Activated CD4-positive, alpha-beta memory T cell treated with anti-CD3 and anti-CD28 coated beads, Interleukin-2, amount 10 ng/mL, durations not matched to agents 7 days and 5 days (primary cell): ENCODE measurements around the gene COPS3. TPM values are rescaled to one million over a fixed set of nuclear protein-coding genes. Genes with fewer than 3 reads are reported as not detected.
A peak's percentile ranks its signal among the peaks of the same experiment; 100 is the strongest.

Source experiments
- CTCF ChIA-PET: fragments of 350-600 bp; sonication (Branson Sonifier 250); formaldehyde crosslinking; loops from one replicate; lab custom pipeline; 2021; ENCODE audit warnings: antibody characterized with exemption, inconsistent platforms; lab: Charles Lee
- POLR2A ChIA-PET: fragments of 350-600 bp; sonication (Branson Sonifier 250); formaldehyde crosslinking; loops from one replicate; lab custom pipeline; 2021; ENCODE audit warnings: antibody characterized with exemption; lab: Charles Lee
- DNase-seq: peaks from one replicate; pipeline ENCODE4 v3.0.0-alpha.2; 2020
- H3K27ac Mint-ChIP-seq: one replicate; pipeline ENCODE4 v1.8.0; 2021; ENCODE audit warnings: mild to moderate bottlenecking, mixed read lengths
- H3K27me3 Mint-ChIP-seq: one replicate; pipeline ENCODE4 v1.8.0; 2021; ENCODE audit warnings: mixed read lengths
- H3K36me3 Mint-ChIP-seq: one replicate; pipeline ENCODE4 v1.8.0; 2021; ENCODE audit warnings: low read depth, mixed read lengths
- H3K4me1 Mint-ChIP-seq: one replicate; pipeline ENCODE4 v1.8.0; 2021; ENCODE audit warnings: mixed read lengths
- H3K4me3 Mint-ChIP-seq: one replicate; pipeline ENCODE4 v1.8.0; 2021; ENCODE audit warnings: mild to moderate bottlenecking, mixed read lengths
- H3K9me3 Mint-ChIP-seq: one replicate; pipeline ENCODE4 v1.8.0; 2021; ENCODE audit warnings: mixed read lengths
- total RNA-seq, 2 experiments: library from RNA; stranded (reverse); gene quantifications; one replicate each; pipeline ENCODE4 v1.2.3, GENCODE V29; 2021

The COPS3 gene
- total RNA-seq, 2 experiments from 2014 or later = 99.9 to 109 TPM

DNA sequence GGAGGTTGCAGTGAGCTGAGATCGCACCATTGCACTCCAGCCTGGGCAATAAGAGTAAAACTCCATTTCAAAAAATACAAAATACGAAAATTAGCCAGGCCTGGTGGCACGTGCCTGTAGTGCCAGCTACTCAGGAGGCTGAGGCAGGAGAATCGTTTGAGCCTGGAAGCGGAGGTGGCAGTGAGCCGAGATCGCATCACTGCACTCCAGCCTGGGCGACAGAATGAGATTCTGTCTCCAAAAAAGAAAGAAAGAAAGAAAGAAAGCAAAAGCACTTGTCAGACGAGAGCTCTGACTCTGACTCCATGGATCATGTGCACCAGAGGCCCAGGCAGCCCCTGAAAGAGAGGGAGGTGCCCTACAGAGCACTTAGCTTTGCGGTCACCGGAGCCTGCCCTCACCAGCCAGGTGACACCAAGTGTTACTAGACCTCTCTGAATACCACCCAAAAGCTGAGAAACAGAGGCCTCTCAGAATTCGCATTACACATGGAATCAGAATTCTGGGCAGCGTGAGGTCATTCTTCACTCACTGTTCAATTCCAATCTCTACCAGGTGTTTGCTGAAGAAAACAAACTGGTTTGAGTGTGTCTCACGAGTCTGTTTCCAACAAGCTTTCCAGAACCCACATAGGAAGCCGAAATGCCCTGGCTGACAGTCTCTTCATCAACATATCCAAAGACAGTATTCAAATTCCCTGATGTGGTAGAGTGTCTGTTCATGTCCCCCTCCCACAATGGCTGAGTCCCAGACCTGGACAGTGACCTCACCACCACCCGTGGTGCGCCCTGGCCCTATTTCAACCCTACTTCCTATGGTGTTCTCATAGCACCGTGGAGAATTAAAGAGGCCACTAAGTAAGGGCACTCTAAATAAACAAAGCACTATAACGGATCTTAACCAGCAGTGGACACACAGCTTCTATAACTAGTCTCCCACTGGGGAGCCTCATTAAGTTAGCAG is 45.6 kb downstream of the COPS3 start:
- POLR2A ChIA-PET = interaction anchor here (0.9 to 4.3 kb wide), 13 partner anchors 9 to 115 kb away, joined by 3 to 26 read pairs (median 4); partner anchors contain the start of genes COPS3 and PLD6
- peaks cover 37% of the 10 kb centered on the region for H3K4me1 Mint-ChIP-seq
- H3K27ac Mint-ChIP-seq = peak overlapping the region; percentile 91

DNA sequence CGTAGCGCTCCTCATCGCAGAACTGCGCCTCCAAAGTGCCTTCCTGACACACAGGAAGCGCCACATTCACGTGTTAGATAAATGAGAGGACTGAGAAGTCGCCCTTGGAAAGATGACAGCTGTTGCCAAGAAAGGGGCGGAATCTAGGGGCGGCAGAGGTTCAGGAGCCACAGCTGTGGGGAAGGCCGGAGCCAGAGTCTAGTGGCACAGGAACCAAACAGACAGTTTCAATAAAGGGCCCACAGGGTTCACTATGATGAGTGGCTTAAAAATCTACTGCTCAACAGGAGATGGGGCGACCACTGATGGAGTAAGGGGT is 48.8 kb downstream of the COPS3 start:
- no peaks in the 10 kb centered on the region for H3K9me3 Mint-ChIP-seq

More for the DNA sequence above, 45.6 kb downstream of the COPS3 start:
- CTCF ChIA-PET = interaction anchor here (0.7 to 2.1 kb wide), 2 partner anchors 70 to 93 kb away, joined by 4 to 9 read pairs; no protein-coding TSS in a partner anchor
- peaks cover 21% of the 10 kb centered on the region for H3K36me3 Mint-ChIP-seq
- H3K9me3 Mint-ChIP-seq = no peaks in the 10 kb centered on the region
- DNase-seq = no peak
- H3K27me3 Mint-ChIP-seq = no peaks in the 10 kb centered on the region
- peak overlapping the region; percentile 96 for H3K4me3 Mint-ChIP-seq

DNA sequence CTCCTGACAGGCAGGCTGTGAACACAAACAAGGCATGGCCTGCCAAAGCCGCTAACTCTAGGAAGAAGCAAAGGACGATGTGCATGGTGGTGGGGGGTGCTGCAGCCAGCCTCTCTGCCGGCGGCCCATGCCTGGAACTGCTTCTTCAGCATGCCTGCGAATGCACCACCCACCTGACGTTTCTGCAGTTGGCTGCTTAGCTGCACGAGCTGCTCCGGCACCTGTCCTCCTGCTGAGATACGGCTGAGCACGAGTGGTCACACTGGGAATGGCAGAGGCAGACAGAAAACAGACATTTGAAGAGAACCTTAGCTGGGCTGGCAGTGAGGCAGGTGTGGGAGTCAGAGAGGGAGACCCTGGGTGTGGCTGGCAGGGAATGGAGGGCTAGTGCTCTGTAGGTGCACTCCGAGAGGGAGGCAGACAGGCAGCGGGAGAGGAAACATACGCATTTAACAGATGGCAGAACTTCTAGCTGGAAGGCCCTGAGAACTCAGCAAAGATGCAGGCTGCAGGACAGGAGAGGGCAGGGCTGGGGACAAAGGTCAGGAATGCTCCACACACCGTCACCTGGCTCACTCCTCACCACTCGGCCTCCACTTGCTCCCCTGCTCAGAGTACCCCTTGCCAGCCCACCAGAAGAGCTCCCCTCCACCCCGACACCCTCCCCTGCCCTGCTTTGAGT is 49.3 kb downstream of the COPS3 start:
- Mint-ChIP-seq H3K9me3 (no peaks in the 10 kb centered on the region), H3K4me3 (no peak overlapping the region), H3K27ac (no peak overlapping the region), H3K4me1 (peaks cover 16% of the 10 kb centered on the region), H3K36me3 (peaks cover 44% of the 10 kb centered on the region), H3K27me3 (no peaks in the 10 kb centered on the region)
- DNase-seq = no peak
- ChIA-PET CTCF (interaction anchor here (1.7 kb wide), 1 partner anchor 90 kb away, joined by 6 read pairs; no protein-coding TSS in a partner anchor), POLR2A (no interaction called here)

More for the DNA sequence above, 48.8 kb downstream of the COPS3 start:
- H3K27me3 Mint-ChIP-seq = no peaks in the 10 kb centered on the region
- ChIA-PET CTCF (interaction anchor here (1.7 kb wide), 1 partner anchor 90 kb away, joined by 6 read pairs; no protein-coding TSS in a partner anchor), POLR2A (no interaction called here)
- no peak for DNase-seq
- H3K4me1 Mint-ChIP-seq = peaks cover 16% of the 10 kb centered on the region
- H3K36me3 Mint-ChIP-seq = peaks cover 43% of the 10 kb centered on the region
- no peak overlapping the region for H3K27ac Mint-ChIP-seq
- H3K4me3 Mint-ChIP-seq = no peak overlapping the region

DNA sequence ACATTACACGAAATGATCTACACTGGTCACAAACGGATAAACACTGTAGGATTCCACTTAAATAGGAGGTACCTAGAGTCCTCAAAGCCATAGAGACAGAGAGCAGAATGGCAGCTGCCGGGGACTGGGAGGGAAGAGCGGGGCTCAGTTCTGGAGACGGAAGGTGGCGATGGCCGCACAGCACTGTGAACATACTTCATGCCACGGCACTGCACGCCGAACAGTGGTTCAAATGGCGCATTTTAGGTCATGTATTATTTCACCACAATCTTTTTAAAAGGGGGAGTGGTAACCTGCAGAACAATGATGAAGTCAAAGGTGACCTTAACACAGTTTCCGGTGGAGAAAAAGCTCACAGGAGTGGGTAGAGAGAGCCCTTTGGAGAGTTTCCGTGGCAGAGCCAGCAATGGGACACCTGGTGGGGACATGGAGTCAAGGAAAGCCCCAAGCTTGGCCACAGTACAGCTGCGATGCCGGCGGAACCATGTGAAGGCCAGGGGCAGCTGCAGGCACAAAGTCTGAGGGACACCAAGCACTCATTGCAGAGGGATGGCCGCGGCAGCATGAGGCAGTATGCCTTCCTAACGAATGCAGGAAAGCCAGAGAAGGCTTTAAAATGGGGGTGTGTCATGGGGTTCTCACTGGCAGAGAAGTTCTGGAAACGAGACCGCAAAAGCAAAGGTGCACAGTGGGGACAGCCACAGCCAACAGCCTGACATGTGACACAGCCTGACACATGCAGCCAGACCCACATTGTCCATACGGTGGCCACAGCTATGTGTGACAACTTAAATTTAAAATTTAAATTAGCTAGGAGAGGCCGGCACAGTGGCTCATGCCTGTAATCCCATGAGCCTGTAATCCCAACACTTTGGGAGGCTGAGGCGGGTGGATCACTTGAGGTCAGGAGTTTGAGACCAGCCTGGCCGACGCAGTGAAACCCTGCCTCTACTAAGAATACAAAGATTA is 51.3 kb downstream of the COPS3 start:
- no peak for DNase-seq
- Mint-ChIP-seq H3K27ac (no peak overlapping the region), H3K4me1 (no peaks in the 10 kb centered on the region), H3K36me3 (peaks cover 53% of the 10 kb centered on the region), H3K4me3 (no peak overlapping the region), H3K9me3 (no peaks in the 10 kb centered on the region), H3K27me3 (no peaks in the 10 kb centered on the region)
- ChIA-PET POLR2A (no interaction called here), CTCF (no interaction called here)

DNA sequence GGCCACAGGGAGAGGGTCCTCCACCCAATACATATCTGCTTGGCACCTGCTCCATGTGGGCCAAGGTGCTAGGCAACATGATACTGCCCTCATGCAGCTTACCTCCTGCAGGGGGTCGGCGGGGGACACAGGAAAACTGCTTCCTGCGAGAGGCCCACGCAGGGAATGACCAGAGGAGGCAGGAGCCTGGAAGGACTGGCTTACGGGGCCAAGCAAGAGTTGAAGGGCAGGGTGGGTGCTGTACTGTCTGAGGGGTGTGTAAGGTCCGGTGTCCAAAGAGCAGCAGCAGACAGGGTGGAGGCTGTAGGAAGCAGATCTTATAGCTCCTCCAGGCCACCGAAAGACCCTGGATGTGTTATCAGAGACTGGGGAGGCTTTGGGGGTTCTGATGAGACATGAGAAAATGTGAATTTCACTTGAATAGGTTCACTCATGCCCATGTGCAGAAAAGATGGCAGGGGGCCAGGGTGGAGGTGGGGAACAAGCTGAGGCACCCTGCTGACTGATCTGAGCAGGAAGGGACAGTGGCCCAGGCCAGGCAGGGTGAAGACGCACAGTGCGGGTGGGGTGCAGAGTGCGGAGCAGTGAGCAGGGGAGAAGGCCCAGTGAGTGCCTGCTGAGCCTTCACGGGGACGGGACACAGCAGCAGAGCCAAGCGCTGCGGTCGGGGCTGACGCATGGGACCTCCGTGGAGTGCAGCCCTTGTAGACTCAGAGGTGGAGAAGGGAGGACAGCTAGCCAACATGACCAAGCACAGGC is 52.3 kb downstream of the COPS3 start:
- Mint-ChIP-seq H3K4me3 (no peak overlapping the region), H3K4me1 (no peaks in the 10 kb centered on the region), H3K9me3 (no peaks in the 10 kb centered on the region), H3K27ac (no peak overlapping the region), H3K36me3 (peaks cover 61% of the 10 kb centered on the region), H3K27me3 (no peaks in the 10 kb centered on the region)
- CTCF ChIA-PET = no interaction called here
- POLR2A ChIA-PET = no interaction called here
- no peak for DNase-seq

DNA sequence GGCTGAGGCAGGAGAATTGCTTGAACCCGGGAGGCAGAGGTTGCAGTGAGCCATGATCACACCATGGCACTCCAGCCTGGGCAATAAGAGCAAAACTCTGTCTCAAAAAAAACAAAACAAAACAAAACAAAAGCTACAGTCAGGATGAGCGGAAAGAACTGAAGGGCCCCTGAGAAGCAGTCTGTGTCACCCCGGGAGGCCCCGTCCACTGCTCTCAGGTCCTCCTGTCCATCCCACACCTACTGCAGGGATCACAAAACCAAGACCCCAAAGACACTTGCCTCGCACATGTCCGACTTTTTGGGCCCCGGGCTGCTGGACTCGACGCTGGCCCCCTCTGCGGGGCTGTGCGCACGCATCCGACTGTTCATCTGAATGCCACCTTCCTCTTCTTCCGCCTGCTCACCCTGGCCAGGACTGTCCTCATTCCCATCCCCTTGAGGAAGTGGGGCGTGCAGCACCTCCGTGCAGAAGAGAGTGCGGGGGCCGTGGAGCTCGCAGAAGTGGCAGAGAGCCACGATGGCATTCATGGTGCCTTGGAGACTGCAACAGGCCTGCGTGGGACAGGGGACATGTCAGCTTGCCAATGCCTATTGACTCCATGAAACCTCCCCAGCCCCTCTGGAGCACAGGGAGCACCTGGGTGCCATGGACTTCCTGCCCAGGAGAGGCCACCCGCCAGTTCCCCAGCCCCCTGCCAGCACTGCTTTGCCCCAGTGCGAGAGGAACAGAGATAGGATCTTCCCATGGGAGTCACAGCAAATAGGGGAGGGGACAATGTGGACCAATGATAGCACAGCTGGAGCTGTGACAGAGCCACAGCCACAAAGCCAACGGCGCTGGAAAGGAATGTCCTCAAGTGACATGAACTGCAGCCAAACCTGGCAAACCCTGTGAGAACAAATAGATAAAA is 53.2 kb downstream of the COPS3 start:
- Mint-ChIP-seq H3K27me3 (no peaks in the 10 kb centered on the region), H3K4me1 (no peaks in the 10 kb centered on the region), H3K4me3 (no peak overlapping the region), H3K9me3 (no peaks in the 10 kb centered on the region), H3K36me3 (peaks cover 67% of the 10 kb centered on the region), H3K27ac (no peak overlapping the region)
- ChIA-PET CTCF (no interaction called here), POLR2A (no interaction called here)
- DNase-seq = no peak

DNA sequence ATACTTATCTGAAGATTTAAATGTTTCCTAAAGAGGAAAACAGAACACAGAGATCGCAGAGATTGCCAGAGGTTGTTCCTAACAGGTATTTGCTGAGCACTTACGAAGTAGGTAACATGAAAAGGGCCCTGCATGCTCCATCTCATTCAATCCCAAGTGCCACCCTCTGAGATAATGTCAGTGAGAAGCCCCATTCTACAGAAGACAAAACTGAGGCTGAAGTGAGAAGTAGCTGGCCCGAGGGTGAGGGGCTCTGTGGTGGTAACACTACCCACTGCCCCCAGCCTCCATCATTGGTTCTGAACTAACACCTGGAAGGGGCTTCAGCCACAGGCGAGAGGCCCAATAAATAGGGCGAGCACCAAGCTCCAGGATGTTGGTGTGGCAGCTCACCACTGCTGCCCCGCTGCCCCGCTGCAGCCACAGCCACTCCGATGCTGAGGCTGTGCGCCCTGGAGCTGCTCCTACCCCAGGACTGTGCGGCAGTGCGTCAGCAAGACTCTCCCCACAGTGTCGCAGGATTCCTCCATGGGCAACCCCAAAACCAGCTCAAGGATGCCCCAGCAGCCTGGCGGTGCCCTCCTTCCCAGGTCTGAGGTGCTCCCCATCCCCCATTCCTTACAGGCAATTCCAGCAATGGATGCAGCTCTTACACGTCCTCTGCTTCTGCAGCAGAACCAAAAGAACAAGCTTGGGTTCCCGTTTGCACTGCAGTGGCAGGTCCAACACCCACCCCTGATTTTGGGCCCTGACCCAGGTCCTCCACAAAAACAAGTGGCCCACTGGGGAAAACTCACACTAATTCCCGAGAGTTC is 54.4 kb downstream of the COPS3 start:
- peaks cover 70% of the 10 kb centered on the region for H3K36me3 Mint-ChIP-seq
- POLR2A ChIA-PET = interaction anchor here (1.2 to 1.3 kb wide), 2 partner anchors 10 to 20 kb away, joined by 4 read pairs; partner anchors contain the start of genes FLCN and PLD6

DNA sequence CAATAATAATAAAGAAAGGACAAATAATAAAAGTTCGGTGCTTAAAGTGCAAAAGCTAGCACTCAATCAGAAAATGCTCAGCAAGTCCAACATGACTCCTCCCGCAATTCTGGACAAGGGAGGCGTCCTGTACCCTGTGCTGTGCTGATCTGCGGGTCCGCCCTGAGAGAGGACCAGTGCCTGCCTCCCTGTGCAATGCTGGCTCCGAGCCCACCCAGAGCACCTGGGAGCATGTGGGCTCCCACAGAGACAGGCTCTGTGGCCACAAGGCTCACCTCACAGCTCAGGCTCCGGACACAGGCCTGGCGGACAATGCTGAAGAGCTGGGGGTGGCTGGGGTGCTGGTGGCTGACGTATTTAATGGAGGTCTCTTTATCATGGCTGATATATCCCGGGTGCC is 55.1 kb downstream of the COPS3 start:
- Mint-ChIP-seq H3K27me3 (no peaks in the 10 kb centered on the region), H3K4me1 (no peaks in the 10 kb centered on the region), H3K9me3 (no peaks in the 10 kb centered on the region), H3K36me3 (peaks cover 71% of the 10 kb centered on the region), H3K27ac (no peak overlapping the region), H3K4me3 (no peak overlapping the region)
- CTCF ChIA-PET = interaction anchor here (1.0 kb wide), 1 partner anchor 84 kb away, joined by 3 read pairs; no protein-coding TSS in a partner anchor
- POLR2A ChIA-PET = interaction anchor here (1.2 kb wide), 1 partner anchor 20 kb away, joined by 4 read pairs; the partner anchor contains the start of gene PLD6
- no peak for DNase-seq

More for the DNA sequence above, 54.4 kb downstream of the COPS3 start:
- H3K4me1 Mint-ChIP-seq = no peaks in the 10 kb centered on the region
- H3K27ac Mint-ChIP-seq = no peak overlapping the region
- no peaks in the 10 kb centered on the region for H3K27me3 Mint-ChIP-seq
- no peak overlapping the region for H3K4me3 Mint-ChIP-seq
- no peak for DNase-seq
- H3K9me3 Mint-ChIP-seq = no peaks in the 10 kb centered on the region
- CTCF ChIA-PET = interaction anchor here (1.0 kb wide), 1 partner anchor 85 kb away, joined by 3 read pairs; no protein-coding TSS in a partner anchor

DNA sequence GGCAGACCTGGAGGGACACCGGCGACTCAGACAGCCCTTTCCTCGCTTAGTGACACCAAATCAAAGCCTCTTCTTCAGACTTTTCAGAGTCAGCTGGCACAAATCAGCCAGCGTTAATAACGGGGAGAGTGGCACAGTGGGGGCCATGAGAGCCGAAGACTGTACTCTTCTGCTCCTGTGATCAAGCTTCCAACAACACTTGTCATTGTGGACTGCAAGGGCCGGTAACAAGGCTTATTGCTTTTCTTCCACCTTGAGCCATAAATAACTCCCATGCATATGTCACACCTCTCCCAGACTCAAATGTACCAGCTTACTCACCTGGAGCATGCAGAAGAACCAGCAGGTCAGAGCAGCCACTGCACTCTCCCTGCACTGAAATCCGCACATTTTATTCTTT is 56.9 kb downstream of the COPS3 start:
- no peaks in the 10 kb centered on the region for H3K4me1 Mint-ChIP-seq
- H3K9me3 Mint-ChIP-seq = no peaks in the 10 kb centered on the region
- ChIA-PET CTCF (no interaction called here), POLR2A (no interaction called here)
- peaks cover 68% of the 10 kb centered on the region for H3K36me3 Mint-ChIP-seq
- no peak for DNase-seq
- no peaks in the 10 kb centered on the region for H3K27me3 Mint-ChIP-seq
- H3K27ac Mint-ChIP-seq = no peak overlapping the region
- no peak overlapping the region for H3K4me3 Mint-ChIP-seq

DNA sequence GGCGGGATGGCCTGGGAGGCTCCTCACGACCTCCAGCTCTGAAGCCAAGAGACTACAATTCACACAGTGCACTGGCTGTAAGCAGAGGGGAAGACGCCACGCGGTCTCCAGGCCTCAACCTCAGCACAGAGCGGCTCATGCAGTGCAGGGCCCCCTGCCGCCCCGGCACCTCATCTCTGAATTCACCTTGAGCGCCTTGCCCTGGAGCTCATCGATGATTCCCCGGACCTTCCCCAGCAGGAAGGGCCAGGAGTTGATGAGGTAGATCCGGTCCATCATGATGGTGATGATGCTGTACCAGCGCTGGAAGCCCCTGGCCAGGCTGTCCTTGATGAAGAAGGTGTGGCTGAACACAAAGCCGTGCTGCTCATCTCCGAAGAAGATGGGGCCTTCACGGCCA is 57.3 kb downstream of the COPS3 start:
- H3K27me3 Mint-ChIP-seq = no peaks in the 10 kb centered on the region
- no peak overlapping the region for H3K27ac Mint-ChIP-seq
- DNase-seq = no peak
- no peak overlapping the region for H3K4me3 Mint-ChIP-seq
- no peaks in the 10 kb centered on the region for H3K4me1 Mint-ChIP-seq
- H3K9me3 Mint-ChIP-seq = no peaks in the 10 kb centered on the region
- ChIA-PET CTCF (no interaction called here), POLR2A (no interaction called here)
- H3K36me3 Mint-ChIP-seq = peaks cover 64% of the 10 kb centered on the region
